IMR-90 (cell line): ENCODE measurements around the gene CHP1. TPM values are rescaled to one million over a fixed set of nuclear protein-coding genes. Genes with fewer than 3 reads are reported as not detected.

ENCODE experiments used
- ATAC-seq: fragments of 200-7000 bp; cut with Tn5 transposase; 2 replicates; pipeline ENCODE4 v1.9.1; 2020; ENCODE audit warnings: low read depth, mild to moderate bottlenecking, moderate library complexity
- BruUV-seq: library from RNA; stranded (reverse); fragments of 400-500 nt; replicated peaks from 2 replicates; lab custom pipeline; 2021; lab: Mats Ljungman, UMichigan
- CTCF ChIA-PET: fragments of 300-600 bp; formaldehyde crosslinking; extraction: SDS; loops from one replicate; lab custom pipeline; 2021; ENCODE audit warnings: antibody characterized with exemption; lab: Yijun Ruan, JAX
- POLR2A ChIA-PET: fragments of 300-600 bp; sonication (Branson Sonifier 250); formaldehyde crosslinking; loops from one replicate; lab custom pipeline; 2022; ENCODE audit warnings: antibody characterized with exemption; ENCODE audit not compliant: unreplicated experiment; lab: Charles Lee
- DNase-seq: peaks from one replicate; pipeline ENCODE4 v3.0.0; 2013
- H2AFZ ChIP-seq: replicated peaks from 2 replicates; pipeline ENCODE3; 2013; ENCODE audit warnings: low read length, mild to moderate bottlenecking; ENCODE audit not compliant: poor library complexity
- H2AK5ac ChIP-seq: 2 replicates; pipeline ENCODE4 v1.6.1; 2013; ENCODE audit warnings: low read depth, low read length, inconsistent platforms
- H2AK9ac ChIP-seq: replicated peaks from 2 replicates; pipeline ENCODE3; 2013; ENCODE audit warnings: mild to moderate bottlenecking, low read depth, low read length, moderate library complexity; ENCODE audit not compliant: poor library complexity
- H2BK120ac ChIP-seq: 2 replicates; pipeline ENCODE4 v1.6.1; 2013; ENCODE audit warnings: low read depth, low read length, inconsistent platforms
- H2BK15ac ChIP-seq: 3 replicates; pipeline ENCODE4 v1.6.1; 2013; ENCODE audit warnings: low read depth, low read length, inconsistent platforms
- H2BK20ac ChIP-seq: 2 replicates; pipeline ENCODE4 v1.6.1; 2013; ENCODE audit warnings: low read depth, mild to moderate bottlenecking, inconsistent platforms, low read length, moderate library complexity
- H2BK5ac ChIP-seq: 2 replicates; pipeline ENCODE4 v1.6.1; 2013; ENCODE audit warnings: mild to moderate bottlenecking, low read depth, low read length, inconsistent platforms; ENCODE audit not compliant: poor library complexity, severe bottlenecking
- H3K14ac ChIP-seq: replicated peaks from 2 replicates; pipeline ENCODE4 v1.6.1; 2013; ENCODE audit warnings: low read depth, low read length, inconsistent platforms
- H3K18ac ChIP-seq: 2 replicates; pipeline ENCODE4 v1.6.1; 2013; ENCODE audit warnings: low read depth, low read length, control low read depth
- H3K23ac ChIP-seq: 2 replicates; pipeline ENCODE4 v1.6.1; 2013; ENCODE audit warnings: low read depth, low read length, inconsistent platforms
- H3K27ac ChIP-seq: 2 replicates; pipeline ENCODE4 v1.5.1; 2013; ENCODE audit warnings: mild to moderate bottlenecking, control low read depth, low read length; ENCODE audit not compliant: insufficient read depth
- H3K27me3 ChIP-seq: 2 replicates; pipeline ENCODE4 v1.6.1; 2013; ENCODE audit warnings: low read length; ENCODE audit not compliant: control insufficient read depth, insufficient read depth
- H3K36me3 ChIP-seq: 2 replicates; pipeline ENCODE4 v1.6.1; 2013; ENCODE audit warnings: low read length, mixed read lengths; ENCODE audit not compliant: control insufficient read depth, insufficient read depth
- H3K4ac ChIP-seq: 2 replicates; pipeline ENCODE4 v1.6.1; 2013; ENCODE audit warnings: low read depth, low read length, inconsistent platforms
- H3K4me1 ChIP-seq: 2 replicates; pipeline ENCODE4 v1.6.1; 2013; ENCODE audit warnings: low read length, mixed read lengths; ENCODE audit not compliant: control insufficient read depth, insufficient read depth
- H3K4me2 ChIP-seq: 2 replicates; pipeline ENCODE4 v1.6.1; 2013; ENCODE audit warnings: low read depth, mild to moderate bottlenecking, control low read depth, low read length, moderate library complexity
- H3K4me3 ChIP-seq: 2 replicates; pipeline ENCODE4 v1.5.1; 2013; ENCODE audit warnings: low read depth, mild to moderate bottlenecking, control low read depth, low read length, moderate library complexity; ENCODE audit not compliant: insufficient read depth
- H3K56ac ChIP-seq: 2 replicates; pipeline ENCODE4 v1.6.1; 2013; ENCODE audit warnings: low read length, inconsistent platforms; ENCODE audit not compliant: insufficient read depth; ENCODE audit errors: extremely low read depth
- H3K79me1 ChIP-seq, 2 experiments: 2 replicates each; pipeline ENCODE4 v1.6.1; 2013; ENCODE audit warnings: low read length in 2 of 2, inconsistent platforms in 1 of 2, low read depth in 1 of 2
- H3K9ac ChIP-seq: 2 replicates; pipeline ENCODE4 v1.6.1; 2013; ENCODE audit warnings: low read depth, low read length, control low read depth
- H3K9me1 ChIP-seq: 2 replicates; pipeline ENCODE4 v1.6.1; 2013; ENCODE audit warnings: low read length, inconsistent platforms; ENCODE audit not compliant: insufficient read depth
- H3K9me3 ChIP-seq: 2 replicates; pipeline ENCODE4 v1.6.1; 2013; ENCODE audit warnings: low read length; ENCODE audit not compliant: control insufficient read depth, insufficient read depth
- H4K20me1 ChIP-seq: 2 replicates; pipeline ENCODE4 v1.6.1; 2013; ENCODE audit warnings: low read length, inconsistent platforms; ENCODE audit not compliant: insufficient read depth
- H4K5ac ChIP-seq: 2 replicates; pipeline ENCODE4 v1.6.1; 2013; ENCODE audit warnings: mild to moderate bottlenecking, low read depth, low read length, control low read depth
- H4K8ac ChIP-seq, 2 experiments: 2 replicates each; pipeline ENCODE4 v1.6.1; 2013; ENCODE audit warnings: low read depth in 2 of 2, low read length in 2 of 2, control low read depth in 1 of 2, inconsistent platforms in 1 of 2
- H4K91ac ChIP-seq: 2 replicates; pipeline ENCODE4 v1.6.1; 2013; ENCODE audit warnings: low read depth, low read length, inconsistent platforms; ENCODE audit not compliant: insufficient read depth
- BHLHE40 ChIP-seq: fragments of 150-350 bp; IDR thresholded peaks from 2 replicates; pipeline ENCODE4 v1.6.1; 2016; ENCODE audit warnings: mild to moderate bottlenecking, low read depth, low read length
- CEBPB ChIP-seq: IDR thresholded peaks from 2 replicates; pipeline ENCODE4 v1.6.1; 2012; ENCODE audit warnings: low read depth, low read length, improper control_type of control experiment
- CHD1 ChIP-seq: IDR thresholded peaks from 2 replicates; pipeline ENCODE4 v1.6.1; 2012; ENCODE audit warnings: low read depth, low read length, improper control_type of control experiment
- FOS ChIP-seq: fragments of 150-350 bp; IDR thresholded peaks from 2 replicates; pipeline ENCODE4 v1.6.1; 2016; ENCODE audit warnings: low read depth, low read length
- MAFK ChIP-seq: IDR thresholded peaks from 2 replicates; pipeline ENCODE4 v1.6.1; 2012; ENCODE audit warnings: low read depth, low read length, improper control_type of control experiment
- MAZ ChIP-seq: IDR thresholded peaks from 2 replicates; pipeline ENCODE4 v1.6.1; 2012; ENCODE audit warnings: low read depth, mild to moderate bottlenecking, low read length, improper control_type of control experiment, moderate library complexity, borderline replicate concordance
- MXI1 ChIP-seq: IDR thresholded peaks from 2 replicates; pipeline ENCODE4 v1.6.1; 2012; ENCODE audit warnings: low read depth, mild to moderate bottlenecking, low read length, moderate library complexity, borderline replicate concordance
- NFE2L2 ChIP-seq: fragments of 150-350 bp; IDR thresholded peaks from 2 replicates; pipeline ENCODE4 v1.6.1; 2016; ENCODE audit warnings: low read depth, mild to moderate bottlenecking, low read length
- POLR2A ChIP-seq: IDR thresholded peaks from 2 replicates; pipeline ENCODE4 v1.6.1; 2012; ENCODE audit warnings: mild to moderate bottlenecking, low read depth, low read length
- RAD21 ChIP-seq: IDR thresholded peaks from 2 replicates; pipeline ENCODE4 v1.6.1; 2012; ENCODE audit warnings: low read length, improper control_type of control experiment
- RCOR1 ChIP-seq: IDR thresholded peaks from 2 replicates; pipeline ENCODE4 v1.6.1; 2012; ENCODE audit warnings: mild to moderate bottlenecking, low read length, improper control_type of control experiment; ENCODE audit not compliant: insufficient replicate concordance
- RFX5 ChIP-seq: IDR thresholded peaks from 2 replicates; pipeline ENCODE4 v1.8.0; 2012; ENCODE audit warnings: low read depth, mild to moderate bottlenecking, low read length, moderate library complexity
- SMC3 ChIP-seq: fragments of 150-350 bp; IDR thresholded peaks from 2 replicates; pipeline ENCODE4 v1.6.1; 2016; ENCODE audit warnings: low read depth, mild to moderate bottlenecking, antibody characterized with exemption, low read length, moderate library complexity
- WGBS, 2 experiments: methylation state at CpG; one replicate each; pipeline versions ENCODE4 v1.1.5 to v1.1.7; 2013; ENCODE audit warnings: missing lambda C conversion rate in 2 of 2; ENCODE audit not compliant: insufficient read length in 1 of 2; ENCODE audit errors: extremely low coverage in 2 of 2; 5-methylcytosine and 5-hydroxymethylcytosine counted together
- dilution Hi-C: fragments of 300-500 bp; cut with HindIII; formaldehyde crosslinking; loops from one replicate; pipeline ENCODE4 v1.14.3; 2018; ENCODE audit warnings: low sequenced_read_pairs; ENCODE audit not compliant: unreplicated experiment
- in situ Hi-C: fragments of 300-500 bp; cut with MboI; formaldehyde crosslinking; loops from 3 replicates; pipeline ENCODE4 v1.14.3; 2019; ENCODE audit warnings: low sequenced_read_pairs, inconsistent platforms, mixed read lengths
- intact Hi-C: fragments of 100-400 bp; cut with micrococcal nuclease; formaldehyde crosslinking; loops from 2 replicates; pipeline ENCODE4 v1.10.0; 2022
- polyA plus RNA-seq, 3 experiments: library from polyadenylated mRNA; depleted of rRNA; stranded (reverse); fragments of >200 nt; gene quantifications; 2 replicates each; pipeline ENCODE4 v1.2.3, GENCODE V29; 2012; ENCODE audit warnings: low replicate concordance in 1 of 3
- total RNA-seq: library from RNA; depleted of rRNA; stranded (reverse); fragments of >200 nt; gene quantifications from 2 replicates; pipeline ENCODE4 v1.2.3, GENCODE V29; 2012
- TF ChIP-seq, protein P1 (sequence below): fragments of 150-350 bp; IDR thresholded peaks from 2 replicates; pipeline ENCODE4 v1.6.1; 2016; ENCODE audit warnings: low read depth, mild to moderate bottlenecking, low read length, moderate library complexity, borderline replicate concordance
- TF ChIP-seq, protein P2 (sequence below): fragments of 150-350 bp; IDR thresholded peaks from 2 replicates; pipeline ENCODE4 v1.6.1; 2017; ENCODE audit warnings: mild to moderate bottlenecking, antibody characterized with exemption, low read length, low read depth
- TF ChIP-seq, protein P3 (sequence below): conservative IDR thresholded peaks from 2 replicates; pipeline ENCODE4 v1.5.1; 2012; ENCODE audit warnings: mild to moderate bottlenecking, low read depth, low read length, improper control_type of control experiment

Gene CHP1
- total and polyA plus RNA-seq, 2 of the 4 experiments (the other 2 are of a cell fraction): 39.2 to 96.1 TPM

DNA sequence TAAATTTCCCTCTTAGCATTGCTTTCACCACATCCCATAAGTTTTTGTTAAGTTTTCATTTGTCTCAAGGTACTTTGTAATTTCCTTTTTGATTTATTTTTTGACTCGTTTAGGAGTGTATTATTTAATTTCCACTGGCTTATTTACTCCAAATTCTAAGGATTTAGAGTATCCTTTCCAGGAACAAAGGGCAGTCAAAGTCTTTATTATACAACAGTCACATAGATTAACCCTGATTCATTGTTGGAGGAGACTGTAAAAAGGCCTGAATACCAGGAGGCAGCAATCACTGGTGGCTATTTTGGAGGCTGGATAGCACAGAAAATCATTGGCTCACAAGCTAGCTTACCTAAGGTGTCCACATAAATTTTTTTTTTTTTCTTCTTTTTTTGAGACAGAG lies 61.5 kb downstream of the CHP1 start:
- intact Hi-C loops: no loop called here
- Histone ChIP-seq H3K4me2 (no peak overlapping the region), H3K4me3 (no peak overlapping the region), H2AK9ac (no peak overlapping the region), H2BK5ac (no peak overlapping the region), H3K4ac (no peak overlapping the region), H3K18ac (no peak overlapping the region), H4K20me1 (peaks cover 3% of the 10 kb centered on the region; the same call in 1 of the 2 replicates), H3K23ac (no peak overlapping the region), H3K79me1 (peaks cover 24 to 57% of the 10 kb centered on the region in 2 experiments), H3K27me3 (no peaks in the 10 kb centered on the region), H3K27ac (no peak overlapping the region), H4K5ac (no peak overlapping the region), H2AK5ac (no peak overlapping the region), H2BK120ac (no peak overlapping the region), H3K36me3 (peaks cover 25% of the 10 kb centered on the region), H3K9ac (no peak overlapping the region), H3K4me1 (no peaks in the 10 kb centered on the region), H3K9me1 (peaks cover 2% of the 10 kb centered on the region; the same call in 1 of the 2 replicates), H2AFZ (no peak overlapping the region), H2BK15ac (no peak overlapping the region), H3K56ac (no peak overlapping the region), H3K9me3 (no peaks in the 10 kb centered on the region), H2BK20ac (no peak overlapping the region), H3K14ac (no peak overlapping the region), H4K91ac (no peak overlapping the region), H4K8ac (no peak overlapping the region)
- CTCF ChIA-PET: no interaction called here
- WGBS, 2 experiments: no CpG with 5 or more reads among the region's 1 CpG
- BruUV-seq: no TSS peak
- ATAC-seq (no peak), DNase-seq (no peak)
- TF ChIP-seq NFE2L2: no peak
- no peak for TF ChIP-seq MAZ
- TF ChIP-seq MXI1: no peak
- no peak for TF ChIP-seq POLR2A
- TF ChIP-seq BHLHE40: no peak
- TF ChIP-seq, protein P1, sequence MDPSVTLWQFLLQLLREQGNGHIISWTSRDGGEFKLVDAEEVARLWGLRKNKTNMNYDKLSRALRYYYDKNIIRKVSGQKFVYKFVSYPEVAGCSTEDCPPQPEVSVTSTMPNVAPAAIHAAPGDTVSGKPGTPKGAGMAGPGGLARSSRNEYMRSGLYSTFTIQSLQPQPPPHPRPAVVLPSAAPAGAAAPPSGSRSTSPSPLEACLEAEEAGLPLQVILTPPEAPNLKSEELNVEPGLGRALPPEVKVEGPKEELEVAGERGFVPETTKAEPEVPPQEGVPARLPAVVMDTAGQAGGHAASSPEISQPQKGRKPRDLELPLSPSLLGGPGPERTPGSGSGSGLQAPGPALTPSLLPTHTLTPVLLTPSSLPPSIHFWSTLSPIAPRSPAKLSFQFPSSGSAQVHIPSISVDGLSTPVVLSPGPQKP: no peak
- no peak for TF ChIP-seq RAD21
- TF ChIP-seq, protein P2, sequence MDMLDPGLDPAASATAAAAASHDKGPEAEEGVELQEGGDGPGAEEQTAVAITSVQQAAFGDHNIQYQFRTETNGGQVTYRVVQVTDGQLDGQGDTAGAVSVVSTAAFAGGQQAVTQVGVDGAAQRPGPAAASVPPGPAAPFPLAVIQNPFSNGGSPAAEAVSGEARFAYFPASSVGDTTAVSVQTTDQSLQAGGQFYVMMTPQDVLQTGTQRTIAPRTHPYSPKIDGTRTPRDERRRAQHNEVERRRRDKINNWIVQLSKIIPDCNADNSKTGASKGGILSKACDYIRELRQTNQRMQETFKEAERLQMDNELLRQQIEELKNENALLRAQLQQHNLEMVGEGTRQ: no peak
- no peak for TF ChIP-seq RFX5
- TF ChIP-seq CEBPB: no peak
- TF ChIP-seq RCOR1: no peak
- TF ChIP-seq CHD1: no peak
- TF ChIP-seq SMC3: no peak
- no peak for TF ChIP-seq MAFK
- TF ChIP-seq, protein P3, sequence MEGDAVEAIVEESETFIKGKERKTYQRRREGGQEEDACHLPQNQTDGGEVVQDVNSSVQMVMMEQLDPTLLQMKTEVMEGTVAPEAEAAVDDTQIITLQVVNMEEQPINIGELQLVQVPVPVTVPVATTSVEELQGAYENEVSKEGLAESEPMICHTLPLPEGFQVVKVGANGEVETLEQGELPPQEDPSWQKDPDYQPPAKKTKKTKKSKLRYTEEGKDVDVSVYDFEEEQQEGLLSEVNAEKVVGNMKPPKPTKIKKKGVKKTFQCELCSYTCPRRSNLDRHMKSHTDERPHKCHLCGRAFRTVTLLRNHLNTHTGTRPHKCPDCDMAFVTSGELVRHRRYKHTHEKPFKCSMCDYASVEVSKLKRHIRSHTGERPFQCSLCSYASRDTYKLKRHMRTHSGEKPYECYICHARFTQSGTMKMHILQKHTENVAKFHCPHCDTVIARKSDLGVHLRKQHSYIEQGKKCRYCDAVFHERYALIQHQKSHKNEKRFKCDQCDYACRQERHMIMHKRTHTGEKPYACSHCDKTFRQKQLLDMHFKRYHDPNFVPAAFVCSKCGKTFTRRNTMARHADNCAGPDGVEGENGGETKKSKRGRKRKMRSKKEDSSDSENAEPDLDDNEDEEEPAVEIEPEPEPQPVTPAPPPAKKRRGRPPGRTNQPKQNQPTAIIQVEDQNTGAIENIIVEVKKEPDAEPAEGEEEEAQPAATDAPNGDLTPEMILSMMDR: no peak
- no peak for TF ChIP-seq FOS
- dilution Hi-C loops: no loop called here
- POLR2A ChIA-PET: no interaction called here
- in situ Hi-C loops: no loop called here
